GM20431 (cell line): ENCODE data around the gene DNAJC10.
"Not testable (repeated sequence)": the region's sequence is repeated elsewhere in the genome, so short reads cannot be mapped to it uniquely, and the experiment has no call there.

Experiments
- in situ Hi-C: fragments of 300-500 bp; cut with MseI, MboI; formaldehyde crosslinking; loops from one replicate; pipeline ENCODE4 v1.15.0; 2020; ENCODE audit warnings: low sequenced_read_pairs; ENCODE audit not compliant: unreplicated experiment

The DNAJC10 gene

GRCh38 chr2:182718459-182718858, 2.4 kb downstream of the DNAJC10 start:
- in situ Hi-C loops = no loop called here

GRCh38 chr2:182719116-182719515, 3.1 kb downstream of the DNAJC10 start:
- in situ Hi-C loops = not testable (repeated sequence)

DNA sequence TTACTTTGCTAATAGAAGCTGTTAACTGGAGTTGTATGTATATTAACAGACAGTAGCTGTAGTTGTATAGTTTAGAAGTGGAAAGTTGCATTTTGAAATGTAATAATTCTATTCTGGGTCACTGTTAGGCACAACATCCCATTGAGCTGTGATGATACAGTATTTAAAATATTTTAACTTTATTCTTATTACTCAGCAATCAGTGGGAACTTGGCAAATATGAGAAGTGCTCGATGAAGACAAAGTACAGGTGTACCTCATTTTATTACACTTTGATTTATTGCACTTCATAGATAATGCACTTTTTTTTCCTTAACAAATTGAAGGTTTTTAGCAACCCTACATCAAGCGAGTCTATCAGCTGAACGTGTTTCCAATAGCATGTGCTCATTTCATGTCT, 8.6 kb downstream of the DNAJC10 start:
- in situ Hi-C loops = no loop called here

- in situ Hi-C loops = no loop called here
These were observed 10.4 kb downstream of the DNAJC10 start for GRCh38 chr2:182726473-182726872.

- in situ Hi-C loops = no loop called here
These were observed 12.0 kb downstream of the DNAJC10 start for GRCh38 chr2:182728014-182728413.

- in situ Hi-C loops = no loop called here
These were observed 13.8 kb downstream of the DNAJC10 start for GRCh38 chr2:182729710-182730339.

DNA sequence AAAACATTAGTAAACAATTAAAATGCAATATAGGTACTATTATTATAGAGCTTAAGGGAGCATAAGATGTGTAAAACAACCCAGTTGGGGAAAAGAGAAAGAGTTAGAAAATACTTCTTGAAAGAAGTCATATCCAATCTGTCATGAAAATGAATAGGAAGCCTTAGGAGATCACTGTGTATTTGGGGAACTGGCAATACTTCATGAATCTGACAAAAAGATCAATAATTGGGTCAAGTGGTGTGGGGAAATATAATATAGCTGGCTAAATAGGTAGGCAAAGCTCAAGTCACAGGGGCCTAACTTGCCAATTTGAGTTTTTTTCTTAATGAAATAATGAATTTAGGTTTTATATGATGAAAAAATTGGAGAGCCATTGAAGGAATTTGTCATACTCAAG, 14.4 kb downstream of the DNAJC10 start:
- in situ Hi-C loops = no loop called here

GRCh38 chr2:182732736-182733135, 16.7 kb downstream of the DNAJC10 start:
- in situ Hi-C loops = no loop called here

- in situ Hi-C loops = no loop called here
These were observed 17.5 kb downstream of the DNAJC10 start for GRCh38 chr2:182733572-182733971.

GRCh38 chr2:182736856-182737255, 20.8 kb downstream of the DNAJC10 start:
- in situ Hi-C loops = not testable (repeated sequence)

DNA sequence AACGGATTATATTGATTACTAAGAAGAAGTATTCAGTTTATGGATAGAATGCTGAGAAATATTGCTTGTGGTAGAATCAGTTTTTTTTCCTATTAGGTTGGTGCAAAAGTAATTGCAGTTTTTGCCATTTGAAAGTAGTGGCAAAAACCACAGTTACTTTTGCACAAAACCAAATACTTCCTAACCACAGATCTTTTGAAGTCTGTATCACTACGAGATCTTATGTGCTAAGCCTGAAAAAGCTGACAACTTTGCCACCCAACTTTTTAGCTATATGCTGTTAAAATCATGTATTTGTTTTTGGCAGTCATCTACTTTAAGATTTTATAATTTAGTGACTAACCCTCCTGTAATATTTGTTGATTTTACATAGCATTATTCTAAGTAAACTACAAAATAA, 24.6 kb downstream of the DNAJC10 start:
- in situ Hi-C loops = no loop called here

GRCh38 chr2:182741620-182742019, 25.6 kb downstream of the DNAJC10 start:
- in situ Hi-C loops = no loop called here

DNA sequence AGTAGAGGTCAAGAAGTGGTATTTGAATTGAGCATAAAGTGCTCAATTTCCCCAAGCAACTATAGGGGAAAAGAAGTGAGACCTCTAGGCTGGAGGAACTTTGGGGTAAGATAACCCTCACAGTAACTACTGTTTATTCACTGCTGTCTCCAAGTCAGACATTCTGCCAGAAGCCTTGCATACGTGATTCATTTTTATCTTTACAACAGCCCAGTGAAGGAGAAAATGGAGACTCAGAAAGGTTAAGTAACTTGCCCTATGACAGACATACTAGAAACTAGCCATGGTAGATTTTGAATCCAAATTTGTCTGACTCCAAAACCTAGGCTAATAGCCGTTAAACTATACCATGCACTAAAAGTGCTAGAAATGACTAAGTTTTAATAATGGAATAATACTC, 28.4 kb downstream of the DNAJC10 start:
- in situ Hi-C loops = no loop called here

GRCh38 chr2:182745061-182745460, 29.0 kb downstream of the DNAJC10 start:
- in situ Hi-C loops = no loop called here

- in situ Hi-C loops = not testable (repeated sequence)
These were observed 29.8 kb downstream of the DNAJC10 start for GRCh38 chr2:182745894-182746293.

DNA sequence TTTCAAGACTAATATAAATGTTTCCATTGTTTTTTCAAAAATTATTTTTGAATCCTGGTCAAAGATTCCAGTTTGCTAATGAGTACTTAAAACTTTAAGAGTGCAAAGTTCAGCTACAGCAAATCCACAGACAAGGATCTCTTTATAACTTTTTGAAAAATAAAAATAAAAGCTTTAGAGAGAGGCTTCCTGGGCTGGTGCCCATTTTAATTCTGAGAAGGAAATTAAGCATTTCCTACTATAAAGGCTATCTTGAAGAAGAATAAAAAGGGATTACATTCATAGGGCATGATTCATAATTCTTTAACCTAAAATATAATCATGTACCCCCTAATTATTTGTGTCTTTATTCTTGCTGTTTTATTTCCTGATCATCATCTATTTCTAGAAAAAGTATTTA, 38.2 kb downstream of the DNAJC10 start:
- in situ Hi-C loops = no loop called here

DNA sequence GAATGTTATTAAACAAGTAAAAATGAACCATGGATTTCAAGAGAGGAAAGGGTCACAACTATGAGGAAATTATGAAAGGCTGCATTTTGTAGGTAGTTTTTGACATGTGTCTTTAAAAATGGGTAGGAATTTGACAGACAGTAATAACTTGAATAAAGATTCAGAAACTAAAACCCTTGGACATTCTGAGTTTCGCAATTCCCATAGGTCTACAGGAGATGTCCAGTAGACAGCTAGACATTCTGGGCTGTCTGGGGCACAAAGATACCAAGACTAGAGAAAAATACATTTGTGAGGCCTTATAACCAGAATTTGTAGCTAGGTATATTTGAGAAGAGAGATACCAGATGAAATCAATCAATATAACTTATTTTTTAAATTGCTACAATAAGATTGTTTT, 42.3 kb downstream of the DNAJC10 start:
- in situ Hi-C loops = no loop called here

GRCh38 chr2:182761903-182762302, 45.8 kb downstream of the DNAJC10 start:
- in situ Hi-C loops = no loop called here

DNA sequence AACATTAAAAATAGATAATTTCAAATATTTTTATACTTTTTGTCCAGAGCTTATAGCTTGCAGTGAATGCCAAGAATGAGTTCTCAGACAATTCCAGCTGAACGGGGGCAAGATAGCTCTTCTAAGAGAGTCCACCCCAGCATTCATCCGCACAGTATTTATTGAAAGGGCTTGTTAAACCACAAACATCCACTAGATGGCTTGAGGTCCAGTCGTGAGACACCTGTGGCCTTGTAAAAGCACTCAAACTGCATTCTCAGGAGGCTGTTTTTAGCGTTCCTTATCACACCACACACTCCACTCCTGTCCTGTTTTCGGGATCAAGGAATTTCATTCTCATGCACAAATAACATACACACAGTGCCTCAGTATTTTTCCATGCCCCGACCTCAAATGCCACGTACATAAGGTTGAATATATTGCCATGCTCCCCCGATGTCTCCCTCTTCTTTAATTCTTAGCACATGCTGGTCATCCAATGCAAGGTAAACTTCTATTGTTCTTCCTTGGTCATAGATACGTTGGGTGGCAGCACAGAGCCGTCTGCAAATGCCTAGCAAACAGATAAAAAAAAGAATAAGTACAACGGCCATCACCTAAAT, 47.4 kb downstream of the DNAJC10 start:
- in situ Hi-C loops = no loop called here

- in situ Hi-C loops = no loop called here
These were observed 50.6 kb downstream of the DNAJC10 start for GRCh38 chr2:182766626-182767025.

DNA sequence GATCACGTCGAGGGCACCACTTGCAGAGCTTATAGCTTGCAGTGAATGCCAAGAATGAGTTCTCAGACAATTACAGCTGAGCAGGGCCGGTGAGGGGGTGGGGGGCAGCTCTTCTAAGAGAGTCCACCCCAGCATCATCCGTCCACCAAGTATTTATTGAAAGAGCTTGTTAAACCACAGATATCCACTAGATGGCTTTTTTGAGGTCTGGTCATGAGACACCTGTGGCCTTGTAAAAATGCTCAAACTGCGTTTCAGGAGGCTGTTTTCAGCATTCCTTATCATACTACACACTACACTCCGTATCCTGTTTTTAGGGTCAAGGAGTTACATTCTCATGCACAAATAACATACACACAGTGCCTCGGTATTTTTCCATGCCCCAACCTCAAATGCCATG, 51.5 kb downstream of the DNAJC10 start:
- in situ Hi-C loops = no loop called here

GRCh38 chr2:182768950-182769349, 52.9 kb downstream of the DNAJC10 start:
- in situ Hi-C loops = not testable (repeated sequence)
